ENCODE measurements around the gene JADE1.
A peak's percentile ranks its signal among the peaks of the same experiment; 100 is the strongest.

Gene JADE1

DNA sequence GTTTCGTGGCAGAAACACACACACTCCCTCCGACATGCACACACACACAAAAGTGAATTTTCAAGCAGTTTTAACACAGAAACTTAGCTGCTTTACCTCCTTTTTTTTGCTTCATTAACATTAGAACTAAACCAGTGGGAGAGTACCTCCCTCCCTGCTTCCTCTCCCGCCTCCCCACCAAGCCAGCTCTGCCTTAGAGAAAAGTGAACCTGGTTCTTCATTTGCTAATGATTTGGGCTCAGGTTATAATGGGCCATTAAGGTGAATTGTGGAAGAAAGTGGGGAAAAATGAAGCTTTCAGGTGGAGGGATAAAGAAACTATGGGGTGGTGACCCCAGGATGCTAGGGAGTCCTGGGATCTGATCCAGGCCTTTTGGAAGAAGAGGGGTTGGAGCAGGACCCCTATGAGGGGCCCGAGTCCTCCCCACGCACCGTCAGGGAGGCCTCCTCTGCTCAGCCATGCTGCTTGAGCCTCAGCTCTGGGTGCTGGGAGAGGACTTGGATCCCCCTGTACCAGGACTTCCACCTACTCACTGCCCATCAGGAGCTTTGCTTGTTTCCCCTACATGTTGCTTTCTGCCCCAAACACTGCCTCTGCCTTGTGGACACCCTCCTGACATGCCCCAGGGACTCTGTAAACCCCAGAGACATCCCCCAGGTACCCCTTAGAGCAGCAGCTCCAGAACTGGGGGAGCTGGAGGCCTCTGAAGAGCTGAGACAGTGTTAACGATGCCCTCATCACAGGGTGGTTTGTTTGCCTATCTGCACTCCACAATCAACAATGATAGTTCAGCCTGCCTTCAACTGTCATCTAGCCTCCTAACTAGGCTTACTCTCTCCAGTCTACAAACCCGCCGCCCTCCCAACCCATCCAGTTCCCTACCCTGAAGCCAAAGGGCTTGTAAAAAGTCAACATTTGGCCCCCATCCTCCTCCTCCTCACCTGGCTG, 6.5 kb upstream of the JADE1 start:
- ChIA-PET POLR2A (no interaction called here), CTCF (interaction anchor here (1.6 kb wide), 1 partner anchor 61 kb away, joined by 5 read pairs; no protein-coding TSS in a partner anchor)
- H3K4me3 ChIP-seq (ENCODE audit: low read depth, low read length) = no peak overlapping the region
- DNase-seq (ENCODE audit: low read depth, low spot score) = no peak
- TF ChIP-seq, protein P1, sequence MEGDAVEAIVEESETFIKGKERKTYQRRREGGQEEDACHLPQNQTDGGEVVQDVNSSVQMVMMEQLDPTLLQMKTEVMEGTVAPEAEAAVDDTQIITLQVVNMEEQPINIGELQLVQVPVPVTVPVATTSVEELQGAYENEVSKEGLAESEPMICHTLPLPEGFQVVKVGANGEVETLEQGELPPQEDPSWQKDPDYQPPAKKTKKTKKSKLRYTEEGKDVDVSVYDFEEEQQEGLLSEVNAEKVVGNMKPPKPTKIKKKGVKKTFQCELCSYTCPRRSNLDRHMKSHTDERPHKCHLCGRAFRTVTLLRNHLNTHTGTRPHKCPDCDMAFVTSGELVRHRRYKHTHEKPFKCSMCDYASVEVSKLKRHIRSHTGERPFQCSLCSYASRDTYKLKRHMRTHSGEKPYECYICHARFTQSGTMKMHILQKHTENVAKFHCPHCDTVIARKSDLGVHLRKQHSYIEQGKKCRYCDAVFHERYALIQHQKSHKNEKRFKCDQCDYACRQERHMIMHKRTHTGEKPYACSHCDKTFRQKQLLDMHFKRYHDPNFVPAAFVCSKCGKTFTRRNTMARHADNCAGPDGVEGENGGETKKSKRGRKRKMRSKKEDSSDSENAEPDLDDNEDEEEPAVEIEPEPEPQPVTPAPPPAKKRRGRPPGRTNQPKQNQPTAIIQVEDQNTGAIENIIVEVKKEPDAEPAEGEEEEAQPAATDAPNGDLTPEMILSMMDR (IDR thresholded peaks at IDR 0.05; ENCODE audit: insufficient read depth, low read length, missing control alignments) = no peak

DNA sequence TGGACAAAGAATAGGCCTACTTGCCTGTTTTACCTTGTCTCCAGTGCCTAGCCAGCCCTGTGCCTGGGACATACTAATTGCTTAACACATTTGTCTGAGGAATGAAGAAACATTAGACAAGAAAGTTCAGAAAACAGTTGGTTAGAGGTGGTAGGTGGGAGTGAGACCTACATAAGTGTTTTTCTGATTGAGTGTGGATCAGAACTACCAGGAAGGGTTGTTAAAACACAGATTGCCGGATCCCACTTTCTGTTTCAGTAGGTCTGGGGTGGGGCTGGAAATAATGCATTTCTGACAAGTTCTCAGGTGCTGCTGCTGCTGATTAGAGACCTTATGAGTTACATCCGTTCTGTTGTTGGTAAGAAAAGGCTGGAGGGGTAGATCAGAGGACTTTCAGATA, 5.7 kb upstream of the JADE1 start:
- TF ChIP-seq, protein P1 (IDR thresholded peaks at IDR 0.05; ENCODE audit: insufficient read depth, low read length, missing control alignments) = no peak
- H3K4me3 ChIP-seq (ENCODE audit: low read depth, low read length) = no peak overlapping the region
- CTCF ChIA-PET = interaction anchor here (1.6 kb wide), 1 partner anchor 60 kb away, joined by 5 read pairs; no protein-coding TSS in a partner anchor
- DNase-seq (ENCODE audit: low read depth, low spot score) = no peak
- POLR2A ChIA-PET = no interaction called here

DNA sequence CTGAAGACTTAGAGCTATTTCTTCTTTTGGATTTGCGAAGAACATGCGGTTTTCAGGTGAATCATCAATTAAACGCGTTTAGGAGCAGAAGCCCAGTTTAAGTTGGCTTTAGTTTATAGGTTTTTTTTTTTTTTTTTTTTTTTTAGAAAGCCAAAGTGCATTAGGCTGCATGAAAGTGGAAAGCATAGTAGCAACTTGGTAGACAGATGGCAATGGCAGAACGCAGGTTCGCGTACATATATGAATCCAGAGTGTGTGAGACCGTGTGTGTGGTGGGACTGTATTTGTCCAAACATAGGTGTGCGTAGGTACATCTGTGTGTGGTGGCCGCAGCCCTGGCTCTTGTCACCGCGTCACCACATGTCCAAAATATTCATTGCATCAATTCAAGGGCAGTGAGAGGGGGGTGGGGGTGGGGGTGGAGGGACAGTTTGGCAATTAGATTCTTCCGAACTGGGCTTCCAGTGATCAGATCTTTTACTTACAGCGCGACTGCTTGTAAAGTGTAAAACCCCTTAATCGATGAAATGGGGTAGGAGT, 901 bp downstream of the JADE1 start:
- ChIA-PET CTCF (interaction anchor here (0.9 to 2.7 kb wide), 9 partner anchors 10 to 432 kb away, joined by 3 to 19 read pairs (median 6); no protein-coding TSS in a partner anchor), POLR2A (interaction anchor here (0.6 to 1.5 kb wide), 4 partner anchors 209 to 257 kb away, joined by 3 to 10 read pairs (median 5); no protein-coding TSS in a partner anchor)
- H3K4me3 ChIP-seq (ENCODE audit: low read depth, low read length) = peak overlapping the region; percentile 77
- TF ChIP-seq, protein P1 (IDR thresholded peaks at IDR 0.05; ENCODE audit: insufficient read depth, low read length, missing control alignments) = no peak
- DNase-seq (ENCODE audit: low read depth, low spot score) = no peak

DNA sequence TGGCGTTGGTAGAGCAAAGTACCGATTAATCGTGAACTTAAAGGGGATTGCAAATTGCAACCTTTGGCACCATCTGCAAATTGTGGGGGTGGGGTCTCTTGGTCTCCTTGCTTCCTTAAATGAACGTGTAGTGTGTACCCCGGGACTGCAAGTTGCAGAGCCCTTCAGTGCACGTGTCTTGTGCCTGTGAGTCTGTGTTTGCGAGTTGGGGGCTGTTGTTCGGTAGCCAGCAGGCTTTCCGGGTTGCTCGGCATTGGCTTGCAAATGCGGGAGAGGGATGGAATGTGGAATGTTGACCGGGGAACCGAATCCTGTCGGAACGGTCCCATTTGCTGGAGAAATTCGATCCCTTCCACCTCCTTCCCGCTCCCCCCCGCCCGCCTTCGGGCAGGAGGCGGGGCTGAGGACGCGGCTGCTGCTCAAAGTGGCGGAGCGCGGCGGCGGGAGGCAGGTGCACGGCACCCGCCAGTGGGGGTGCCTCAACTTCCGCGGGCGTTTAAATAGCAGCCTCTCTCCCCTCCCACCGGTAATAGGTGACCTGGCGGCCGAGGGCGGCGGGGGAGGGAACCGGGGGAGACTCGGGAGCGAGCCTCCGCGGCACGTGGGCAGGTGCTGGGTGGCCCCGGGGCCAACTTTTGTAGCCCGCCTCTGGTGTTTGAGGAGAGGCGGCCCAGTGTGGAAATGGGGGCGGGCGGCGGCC, 1.5 kb downstream of the JADE1 start:
- ChIA-PET CTCF (interaction anchor here (0.9 to 3.5 kb wide), 7 partner anchors 44 to 384 kb away, joined by 3 to 19 read pairs (median 3); no protein-coding TSS in a partner anchor), POLR2A (interaction anchor here (0.9 to 3.0 kb wide), 7 partner anchors 12 to 524 kb away, joined by 3 to 26 read pairs (median 4); no protein-coding TSS in a partner anchor)
- DNase-seq (ENCODE audit: low read depth, low spot score) = no peak

DNA sequence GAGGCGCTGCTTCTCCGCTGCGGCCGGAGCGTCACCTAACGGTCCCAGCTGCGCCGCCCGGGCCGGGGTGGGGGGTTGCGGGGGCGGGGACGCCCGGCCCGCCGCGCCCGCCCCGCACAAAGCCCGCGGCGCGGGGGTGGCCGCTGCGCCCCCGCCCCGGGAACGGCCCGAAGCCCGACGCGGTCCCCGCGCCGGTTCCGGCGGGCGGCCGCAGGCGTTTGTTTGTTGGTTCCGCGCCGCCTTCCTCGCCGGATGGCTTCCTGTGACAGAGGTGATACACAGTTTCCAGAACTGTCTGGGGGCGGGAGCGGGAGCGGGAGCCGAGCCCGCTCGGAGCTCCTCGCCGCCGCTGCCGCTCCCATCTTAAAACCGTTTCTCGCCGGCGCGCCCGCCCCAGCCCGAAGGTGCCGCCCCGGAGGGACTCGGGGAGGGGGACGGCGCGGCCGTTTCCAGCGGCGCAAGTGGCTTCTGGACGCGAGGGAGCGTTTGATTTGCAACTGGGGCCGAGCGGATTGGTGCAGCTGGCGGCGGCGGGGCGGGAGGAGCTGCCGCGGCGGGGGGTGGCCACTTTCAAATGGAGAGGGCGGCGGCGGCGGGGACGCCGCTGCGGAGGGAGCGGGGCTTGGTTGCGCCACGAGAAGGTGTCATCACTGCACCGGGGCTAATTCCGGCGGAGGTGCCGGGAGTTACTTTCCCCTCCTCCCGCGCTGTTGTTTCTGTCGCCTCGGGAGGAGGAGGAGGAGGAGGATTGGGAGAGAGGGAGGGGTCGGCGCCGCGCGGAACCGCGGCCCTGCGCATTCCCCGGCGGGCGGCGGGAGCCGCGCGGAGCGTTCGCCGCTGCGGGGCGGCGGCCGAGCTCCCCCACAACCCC, 2.3 kb downstream of the JADE1 start:
- DNase-seq (ENCODE audit: low read depth, low spot score) = no peak
- TF ChIP-seq, protein P1 (IDR thresholded peaks at IDR 0.05; ENCODE audit: insufficient read depth, low read length, missing control alignments) = no peak
- ChIA-PET POLR2A (interaction anchor here (0.5 to 3.0 kb wide), 15 partner anchors 9 to 525 kb away, joined by 3 to 26 read pairs (median 4); no protein-coding TSS in a partner anchor), CTCF (interaction anchor here (0.7 to 3.5 kb wide), 10 partner anchors 9 to 384 kb away, joined by 3 to 19 read pairs (median 4); no protein-coding TSS in a partner anchor)
- peak overlapping the region; percentile 77 for H3K4me3 ChIP-seq (ENCODE audit: low read depth, low read length)

More for the DNA sequence above, 1.5 kb downstream of the JADE1 start:
- TF ChIP-seq, protein P1 (IDR thresholded peaks at IDR 0.05; ENCODE audit: insufficient read depth, low read length, missing control alignments) = no peak
- H3K4me3 ChIP-seq (ENCODE audit: low read depth, low read length) = peak overlapping the region; percentile 77

Data from AG04449 (cell line).